ENCODE results near the gene PLA2G4A. TPM values are rescaled to one million over a fixed set of nuclear protein-coding genes. Genes with fewer than 3 reads are reported as not detected.
"Not testable (repeated sequence)": the region's sequence is repeated elsewhere in the genome, so short reads cannot be mapped to it uniquely, and the experiment has no call there.

Gene PLA2G4A
- total and polyA plus RNA-seq, 4 donors: 4.7 to 15.4 (median 9.0) TPM

DNA sequence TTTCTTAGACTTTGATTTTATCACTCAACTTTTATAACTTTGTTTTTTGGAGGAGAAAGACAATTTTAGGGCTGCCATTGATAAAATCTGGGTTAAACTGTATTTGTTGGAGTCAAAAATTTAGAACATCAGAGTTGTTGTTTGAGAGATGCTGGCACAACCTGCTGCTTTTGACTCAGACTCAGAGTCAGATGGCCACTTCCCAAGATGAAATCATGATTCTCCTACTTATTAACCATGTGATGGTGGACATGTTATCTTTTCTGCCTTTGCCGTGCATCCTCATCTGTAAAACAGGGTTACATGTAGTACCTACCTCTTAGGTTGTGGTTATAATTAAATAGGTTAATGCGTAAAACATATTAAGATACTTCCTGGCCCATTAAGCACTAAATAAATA lies 71.2 kb downstream of the PLA2G4A start:
- DNase-seq (ENCODE audit: low read depth in 4 of 6, low spot score in 6 of 6): no peak
- Histone ChIP-seq H3K27me3 (ENCODE audit: control insufficient read depth, insufficient read depth, low read length) (no peaks in the 10 kb centered on the region), H3K4me3 (ENCODE audit: low read depth, low read length) (no peak overlapping the region), H3K27ac (ENCODE audit: low read depth, low read length) (no peak overlapping the region), H3K4me1 (ENCODE audit: control insufficient read depth, insufficient read depth, low read length) (no peaks in the 10 kb centered on the region), H3K36me3 (ENCODE audit: control insufficient read depth, insufficient read depth, low read length) (no peaks in the 10 kb centered on the region), H3K9me3 (ENCODE audit: control insufficient read depth, insufficient read depth, low read length) (no peaks in the 10 kb centered on the region)
- no CpG with 5 or more reads among the region's 2 CpGs for WGBS (ENCODE audit: insufficient coverage)

DNA sequence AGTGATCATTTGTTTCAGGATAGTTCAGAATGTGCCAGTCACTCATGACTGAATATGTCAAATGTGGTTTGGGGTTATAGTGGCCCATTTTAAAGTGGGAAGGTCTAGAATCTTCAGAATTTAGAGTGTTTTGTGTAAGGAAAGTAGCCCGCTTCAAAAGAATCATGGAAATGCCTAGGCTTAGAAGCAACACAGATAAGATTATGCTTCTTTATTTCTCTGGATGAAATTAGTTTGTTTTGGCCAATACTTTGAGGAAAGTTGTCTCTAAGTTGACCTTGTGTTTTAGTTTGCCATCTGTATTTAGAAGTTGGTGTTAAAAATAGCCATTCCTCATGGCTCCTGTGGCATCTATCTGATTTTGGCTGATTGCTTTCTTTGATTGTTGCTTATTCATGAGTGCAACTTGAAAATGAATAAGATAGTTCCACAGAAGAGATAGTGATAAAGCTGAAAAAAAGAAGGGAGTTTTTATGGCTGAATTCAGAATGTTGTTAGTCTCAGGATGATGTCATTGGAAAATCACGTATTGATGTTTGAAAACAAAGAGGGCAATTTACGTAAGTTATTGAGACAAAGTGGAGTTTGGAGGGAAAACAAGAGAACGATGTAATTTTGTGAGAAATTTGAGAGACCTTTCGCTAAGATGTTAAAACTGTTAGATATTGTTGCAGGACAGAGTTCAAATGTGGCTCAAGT lies 71.9 kb downstream of the PLA2G4A start:
- 90% methylated on average over 5 of the region's 5 CpGs for WGBS (ENCODE audit: insufficient coverage)
- Histone ChIP-seq H3K4me3 (ENCODE audit: low read depth, low read length) (no peak overlapping the region), H3K27ac (ENCODE audit: low read depth, low read length) (no peak overlapping the region), H3K27me3 (ENCODE audit: control insufficient read depth, insufficient read depth, low read length) (no peaks in the 10 kb centered on the region), H3K4me1 (ENCODE audit: control insufficient read depth, insufficient read depth, low read length) (no peaks in the 10 kb centered on the region), H3K36me3 (ENCODE audit: control insufficient read depth, insufficient read depth, low read length) (no peaks in the 10 kb centered on the region), H3K9me3 (ENCODE audit: control insufficient read depth, insufficient read depth, low read length) (no peaks in the 10 kb centered on the region)
- DNase-seq (ENCODE audit: low read depth in 4 of 6, low spot score in 6 of 6): no peak

DNA sequence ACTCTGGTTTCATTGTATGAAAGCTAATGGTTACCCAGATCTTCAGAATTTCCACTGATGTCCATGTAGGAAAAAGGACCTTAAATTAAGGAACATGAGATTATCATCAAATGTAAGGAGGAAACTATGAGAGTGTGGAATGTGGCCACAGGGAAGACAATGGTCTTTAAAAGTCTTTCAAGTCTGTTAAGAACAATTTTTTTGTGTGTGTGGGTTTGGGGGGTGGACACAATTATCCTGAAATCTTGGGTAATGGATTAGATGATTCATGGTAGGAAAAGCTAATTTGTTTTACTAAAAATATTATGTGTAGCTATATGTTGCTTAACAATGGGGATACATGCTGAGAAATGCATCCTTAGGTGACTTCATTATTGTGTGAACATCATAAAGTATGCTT lies 72.9 kb downstream of the PLA2G4A start:
- Histone ChIP-seq H3K27me3 (ENCODE audit: control insufficient read depth, insufficient read depth, low read length) (no peaks in the 10 kb centered on the region), H3K27ac (ENCODE audit: low read depth, low read length) (no peak overlapping the region), H3K4me3 (ENCODE audit: low read depth, low read length) (no peak overlapping the region), H3K36me3 (ENCODE audit: control insufficient read depth, insufficient read depth, low read length) (no peaks in the 10 kb centered on the region), H3K4me1 (ENCODE audit: control insufficient read depth, insufficient read depth, low read length) (no peaks in the 10 kb centered on the region), H3K9me3 (ENCODE audit: control insufficient read depth, insufficient read depth, low read length) (no peaks in the 10 kb centered on the region)
- DNase-seq (ENCODE audit: low read depth in 4 of 6, low spot score in 6 of 6): no peak

DNA sequence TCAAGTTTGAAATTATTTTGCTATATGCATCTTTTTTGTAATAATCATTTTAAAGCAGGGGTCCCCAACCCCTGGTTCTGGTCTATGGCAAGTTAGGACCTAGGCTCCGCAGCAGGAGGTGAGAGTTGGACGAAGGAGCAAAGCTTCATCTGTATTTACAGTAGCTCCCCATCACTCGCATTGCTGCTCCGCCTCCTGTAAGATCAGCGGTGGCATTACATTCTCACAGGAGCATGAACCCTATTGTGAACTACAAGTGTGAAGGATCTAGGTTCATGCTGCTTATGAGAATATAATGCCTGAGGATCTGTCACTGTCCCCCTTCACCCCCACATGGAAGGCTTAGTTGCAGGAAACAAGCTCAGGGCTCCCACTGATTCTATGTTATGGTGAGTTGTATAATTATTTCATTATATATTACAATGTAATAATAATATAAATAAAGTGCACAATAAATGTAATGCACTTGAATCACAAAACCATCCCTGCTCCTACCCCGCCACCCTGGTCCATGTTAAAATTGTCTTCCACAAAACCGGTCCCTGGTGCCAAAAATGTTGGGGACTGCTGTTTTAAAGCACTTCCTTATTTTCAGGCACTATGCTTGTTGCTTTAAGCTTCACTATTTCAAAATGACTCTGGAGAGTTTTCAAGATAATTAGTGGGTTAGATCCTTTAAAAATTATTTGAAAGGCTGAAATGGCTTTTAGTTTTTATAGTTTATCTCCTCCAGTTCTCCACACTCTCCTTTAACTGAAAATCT lies 74.8 kb downstream of the PLA2G4A start:
- no peak overlapping the region for H3K4me3 ChIP-seq (ENCODE audit: low read depth, low read length)
- WGBS (ENCODE audit: insufficient coverage): 90% methylated on average over 2 of the region's 7 CpGs
- H3K27me3 ChIP-seq (ENCODE audit: control insufficient read depth, insufficient read depth, low read length): no peaks in the 10 kb centered on the region
- no peak overlapping the region for H3K27ac ChIP-seq (ENCODE audit: low read depth, low read length)
- no peaks in the 10 kb centered on the region for H3K4me1 ChIP-seq (ENCODE audit: control insufficient read depth, insufficient read depth, low read length)
- no peak for DNase-seq (ENCODE audit: low read depth in 4 of 6, low spot score in 6 of 6)
- H3K36me3 ChIP-seq (ENCODE audit: control insufficient read depth, insufficient read depth, low read length): no peaks in the 10 kb centered on the region
- H3K9me3 ChIP-seq (ENCODE audit: control insufficient read depth, insufficient read depth, low read length): no peaks in the 10 kb centered on the region

DNA sequence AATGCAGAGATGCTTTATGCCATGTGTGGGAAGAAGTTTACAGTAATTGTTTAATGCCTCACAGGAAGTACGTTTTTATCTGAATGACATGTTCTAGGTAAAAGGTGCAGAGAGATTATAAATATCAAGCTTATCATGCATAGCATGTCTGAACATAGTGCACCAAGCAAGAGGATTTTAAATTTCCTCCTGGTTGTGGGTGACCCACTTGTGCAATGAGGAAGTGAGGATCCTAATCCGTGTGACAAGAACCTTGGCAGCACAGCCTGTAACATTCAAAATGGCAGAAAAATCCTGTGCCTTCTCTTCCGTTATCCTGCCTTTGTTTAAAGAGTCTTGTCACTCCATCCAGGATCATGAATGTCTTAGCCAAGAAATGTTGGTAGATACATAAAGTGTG lies 75.6 kb downstream of the PLA2G4A start:
- H3K27me3 ChIP-seq (ENCODE audit: control insufficient read depth, insufficient read depth, low read length): no peaks in the 10 kb centered on the region
- no peaks in the 10 kb centered on the region for H3K9me3 ChIP-seq (ENCODE audit: control insufficient read depth, insufficient read depth, low read length)
- DNase-seq (ENCODE audit: low read depth in 4 of 6, low spot score in 6 of 6): no peak
- no peak overlapping the region for H3K4me3 ChIP-seq (ENCODE audit: low read depth, low read length)
- no peak overlapping the region for H3K27ac ChIP-seq (ENCODE audit: low read depth, low read length)
- H3K4me1 ChIP-seq (ENCODE audit: control insufficient read depth, insufficient read depth, low read length): no peaks in the 10 kb centered on the region
- no peaks in the 10 kb centered on the region for H3K36me3 ChIP-seq (ENCODE audit: control insufficient read depth, insufficient read depth, low read length)
- no CpG with 5 or more reads among the region's 3 CpGs for WGBS (ENCODE audit: insufficient coverage)

DNA sequence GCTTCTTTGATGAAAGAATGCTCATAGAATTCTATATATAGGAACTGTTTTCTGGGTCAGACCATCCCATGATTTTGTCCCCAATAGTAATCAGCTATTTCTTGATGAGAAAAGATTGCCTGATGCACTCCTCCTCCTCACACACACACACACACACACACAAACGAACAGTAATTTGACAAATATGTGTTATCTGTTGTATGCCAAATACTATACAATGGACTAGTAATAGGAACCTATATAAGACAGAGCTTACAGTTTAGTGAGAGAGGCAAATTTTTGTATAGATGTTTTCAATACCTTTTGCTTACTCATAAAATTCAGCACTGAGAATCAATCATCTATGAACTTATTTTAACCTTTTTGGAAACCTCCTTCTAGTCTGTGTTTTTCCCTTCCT lies 76.8 kb downstream of the PLA2G4A start:
- no CpG with 5 or more reads among the region's 1 CpG for WGBS (ENCODE audit: insufficient coverage)
- Histone ChIP-seq H3K4me1 (ENCODE audit: control insufficient read depth, insufficient read depth, low read length) (no peaks in the 10 kb centered on the region), H3K4me3 (ENCODE audit: low read depth, low read length) (no peak overlapping the region), H3K27me3 (ENCODE audit: control insufficient read depth, insufficient read depth, low read length) (no peaks in the 10 kb centered on the region), H3K36me3 (ENCODE audit: control insufficient read depth, insufficient read depth, low read length) (no peaks in the 10 kb centered on the region), H3K9me3 (ENCODE audit: control insufficient read depth, insufficient read depth, low read length) (no peaks in the 10 kb centered on the region), H3K27ac (ENCODE audit: low read depth, low read length) (no peak overlapping the region)
- DNase-seq (ENCODE audit: low read depth in 4 of 6, low spot score in 6 of 6): no peak

DNA sequence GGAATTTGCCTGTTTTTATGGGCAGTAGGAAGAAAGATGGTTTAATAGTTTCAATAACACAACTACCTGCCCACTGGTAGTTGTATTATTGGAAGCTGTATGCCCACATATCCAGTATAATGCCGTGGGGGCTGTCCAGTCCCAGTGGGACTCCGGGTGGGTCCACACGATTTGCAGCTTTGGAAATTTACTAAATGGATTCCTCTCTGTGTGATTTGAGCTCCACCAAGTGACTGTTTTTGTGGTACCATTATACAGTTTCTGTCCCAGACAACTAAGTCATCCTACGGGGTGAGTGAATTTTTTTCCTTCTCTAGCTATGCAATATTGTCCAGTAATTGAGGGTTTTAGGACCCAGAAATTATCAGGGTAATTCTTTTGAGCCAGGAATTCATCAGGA lies 86.8 kb downstream of the PLA2G4A start:
- Histone ChIP-seq H3K9me3 (ENCODE audit: control insufficient read depth, insufficient read depth, low read length) (no peaks in the 10 kb centered on the region), H3K27ac (ENCODE audit: low read depth, low read length) (no peak overlapping the region), H3K36me3 (ENCODE audit: control insufficient read depth, insufficient read depth, low read length) (no peaks in the 10 kb centered on the region), H3K27me3 (ENCODE audit: control insufficient read depth, insufficient read depth, low read length) (no peaks in the 10 kb centered on the region), H3K4me1 (ENCODE audit: control insufficient read depth, insufficient read depth, low read length) (no peaks in the 10 kb centered on the region), H3K4me3 (ENCODE audit: low read depth, low read length) (no peak overlapping the region)
- WGBS (ENCODE audit: insufficient coverage): 80% methylated on average over 2 of the region's 4 CpGs
- no peak for DNase-seq (ENCODE audit: low read depth in 4 of 6, low spot score in 6 of 6)

DNA sequence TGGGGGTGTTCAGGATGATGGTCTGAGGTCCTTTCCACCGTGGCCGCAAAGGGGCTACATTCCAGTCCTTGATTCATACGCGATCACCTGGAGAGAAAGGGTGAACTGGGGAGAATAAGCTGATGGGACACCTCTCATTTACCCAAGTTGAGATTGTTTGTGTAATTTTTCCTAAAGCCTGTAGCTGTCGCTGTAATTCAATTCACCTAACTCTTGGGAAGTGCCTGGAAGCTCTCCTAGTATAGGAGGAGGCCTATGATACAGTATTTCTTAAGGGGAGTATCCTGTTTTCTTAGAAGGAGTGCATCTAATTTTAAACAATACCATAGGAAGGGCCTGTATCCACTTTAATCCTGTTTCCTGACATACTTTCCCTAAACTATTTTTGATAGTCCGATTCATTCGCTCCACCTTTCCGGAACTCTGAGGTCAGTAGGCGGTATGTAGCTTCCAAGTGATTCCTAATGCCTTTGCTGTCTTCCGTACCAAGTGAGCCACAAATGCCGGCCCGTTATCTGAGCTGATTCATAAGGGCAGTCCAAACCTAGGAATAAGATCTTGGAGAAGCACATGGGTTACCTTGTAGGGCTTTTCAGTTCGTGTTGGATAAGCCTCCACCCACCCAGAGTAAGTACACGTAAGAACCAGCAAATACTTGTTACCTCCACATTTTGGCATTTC lies 88.5 kb downstream of the PLA2G4A start:
- not testable (repeated sequence) for H3K27me3 ChIP-seq (ENCODE audit: control insufficient read depth, insufficient read depth, low read length); H3K36me3 ChIP-seq (ENCODE audit: control insufficient read depth, insufficient read depth, low read length); H3K4me1 ChIP-seq (ENCODE audit: control insufficient read depth, insufficient read depth, low read length); H3K4me3 ChIP-seq (ENCODE audit: low read depth, low read length); H3K27ac ChIP-seq (ENCODE audit: low read depth, low read length); H3K9me3 ChIP-seq (ENCODE audit: control insufficient read depth, insufficient read depth, low read length); DNase-seq (ENCODE audit: low read depth in 4 of 6, low spot score in 6 of 6)
- 96% methylated on average over 8 of the region's 14 CpGs for WGBS (ENCODE audit: insufficient coverage)

DNA sequence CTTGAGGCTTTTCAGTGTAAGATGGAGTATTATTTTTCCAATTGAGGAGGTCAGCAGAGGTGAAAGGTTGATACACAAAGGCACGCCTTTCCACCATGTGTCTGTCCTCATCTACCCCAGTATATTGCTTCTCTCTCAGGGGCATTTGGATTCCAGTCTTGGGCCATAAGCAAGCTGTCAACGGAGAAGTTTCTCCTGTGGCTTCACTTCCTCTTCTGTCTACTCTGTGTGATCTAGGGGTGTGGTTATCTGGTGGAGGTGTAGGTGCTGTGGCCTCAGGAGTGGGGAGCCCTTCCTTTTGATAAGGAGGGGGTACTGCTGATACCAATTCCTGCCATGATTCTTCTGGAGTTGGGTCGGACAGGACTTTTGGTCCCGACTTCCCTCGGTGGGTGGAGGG lies 92.6 kb downstream of the PLA2G4A start:
- H3K9me3 ChIP-seq (ENCODE audit: control insufficient read depth, insufficient read depth, low read length); H3K4me1 ChIP-seq (ENCODE audit: control insufficient read depth, insufficient read depth, low read length); H3K27me3 ChIP-seq (ENCODE audit: control insufficient read depth, insufficient read depth, low read length); H3K36me3 ChIP-seq (ENCODE audit: control insufficient read depth, insufficient read depth, low read length); H3K27ac ChIP-seq (ENCODE audit: low read depth, low read length); DNase-seq (ENCODE audit: low read depth in 4 of 6, low spot score in 6 of 6); H3K4me3 ChIP-seq (ENCODE audit: low read depth, low read length): not testable (repeated sequence)
- 100% methylated on average over 1 of the region's 5 CpGs for WGBS (ENCODE audit: insufficient coverage)

DNA sequence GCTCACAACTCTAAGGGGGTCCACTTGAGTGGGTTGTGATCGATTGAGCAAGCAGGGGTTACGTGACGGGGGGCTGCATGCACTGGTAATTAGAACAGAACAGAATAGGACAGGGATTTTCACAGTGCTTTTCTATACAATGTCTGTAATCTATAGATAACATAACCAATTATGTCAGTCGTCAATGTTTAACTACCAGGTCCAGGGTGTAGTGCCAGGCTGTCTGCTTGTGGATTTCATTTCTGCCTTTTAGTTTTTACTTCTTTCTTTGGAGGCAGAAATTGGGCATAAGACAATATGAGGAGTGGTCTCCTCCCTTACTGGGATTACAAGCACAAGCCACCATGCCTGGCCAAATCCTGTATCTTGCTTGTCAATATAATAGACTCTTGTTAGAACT lies 94.1 kb downstream of the PLA2G4A start:
- H3K4me3 ChIP-seq (ENCODE audit: low read depth, low read length); DNase-seq (ENCODE audit: low read depth in 4 of 6, low spot score in 6 of 6); H3K36me3 ChIP-seq (ENCODE audit: control insufficient read depth, insufficient read depth, low read length); H3K9me3 ChIP-seq (ENCODE audit: control insufficient read depth, insufficient read depth, low read length); H3K27me3 ChIP-seq (ENCODE audit: control insufficient read depth, insufficient read depth, low read length); H3K4me1 ChIP-seq (ENCODE audit: control insufficient read depth, insufficient read depth, low read length); H3K27ac ChIP-seq (ENCODE audit: low read depth, low read length): not testable (repeated sequence)
- WGBS (ENCODE audit: insufficient coverage): no CpG with 5 or more reads among the region's 4 CpGs
